ENCODE data around the gene CCL8.

Gene CCL8

DNA sequence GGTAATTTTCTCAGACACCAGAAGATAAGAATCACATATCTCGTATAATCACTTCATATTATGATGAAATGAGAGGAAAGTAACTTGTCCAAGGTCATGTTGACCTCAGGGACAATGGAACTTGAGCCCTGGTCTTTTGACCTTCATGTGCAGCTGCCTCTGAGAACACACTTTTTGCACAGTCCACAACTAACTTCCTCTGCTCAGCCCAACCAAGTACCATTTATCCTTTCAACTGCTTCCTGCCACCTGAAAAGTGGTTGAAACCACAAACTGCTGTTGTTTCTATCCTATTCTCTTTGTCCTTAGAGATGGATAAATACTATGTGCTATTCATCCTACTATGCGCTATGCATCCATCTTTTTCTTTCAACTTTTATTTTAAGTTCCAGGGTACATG is 46.1 kb downstream of the CCL8 start:
- H3K4me3 ChIP-seq (ENCODE audit: low read depth, low read length), result no peak overlapping the region
- TF ChIP-seq, protein P1, sequence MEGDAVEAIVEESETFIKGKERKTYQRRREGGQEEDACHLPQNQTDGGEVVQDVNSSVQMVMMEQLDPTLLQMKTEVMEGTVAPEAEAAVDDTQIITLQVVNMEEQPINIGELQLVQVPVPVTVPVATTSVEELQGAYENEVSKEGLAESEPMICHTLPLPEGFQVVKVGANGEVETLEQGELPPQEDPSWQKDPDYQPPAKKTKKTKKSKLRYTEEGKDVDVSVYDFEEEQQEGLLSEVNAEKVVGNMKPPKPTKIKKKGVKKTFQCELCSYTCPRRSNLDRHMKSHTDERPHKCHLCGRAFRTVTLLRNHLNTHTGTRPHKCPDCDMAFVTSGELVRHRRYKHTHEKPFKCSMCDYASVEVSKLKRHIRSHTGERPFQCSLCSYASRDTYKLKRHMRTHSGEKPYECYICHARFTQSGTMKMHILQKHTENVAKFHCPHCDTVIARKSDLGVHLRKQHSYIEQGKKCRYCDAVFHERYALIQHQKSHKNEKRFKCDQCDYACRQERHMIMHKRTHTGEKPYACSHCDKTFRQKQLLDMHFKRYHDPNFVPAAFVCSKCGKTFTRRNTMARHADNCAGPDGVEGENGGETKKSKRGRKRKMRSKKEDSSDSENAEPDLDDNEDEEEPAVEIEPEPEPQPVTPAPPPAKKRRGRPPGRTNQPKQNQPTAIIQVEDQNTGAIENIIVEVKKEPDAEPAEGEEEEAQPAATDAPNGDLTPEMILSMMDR (IDR thresholded peaks at IDR 0.05; ENCODE audit: borderline replicate concordance, insufficient read depth, low read depth, low read length), result no peak

DNA sequence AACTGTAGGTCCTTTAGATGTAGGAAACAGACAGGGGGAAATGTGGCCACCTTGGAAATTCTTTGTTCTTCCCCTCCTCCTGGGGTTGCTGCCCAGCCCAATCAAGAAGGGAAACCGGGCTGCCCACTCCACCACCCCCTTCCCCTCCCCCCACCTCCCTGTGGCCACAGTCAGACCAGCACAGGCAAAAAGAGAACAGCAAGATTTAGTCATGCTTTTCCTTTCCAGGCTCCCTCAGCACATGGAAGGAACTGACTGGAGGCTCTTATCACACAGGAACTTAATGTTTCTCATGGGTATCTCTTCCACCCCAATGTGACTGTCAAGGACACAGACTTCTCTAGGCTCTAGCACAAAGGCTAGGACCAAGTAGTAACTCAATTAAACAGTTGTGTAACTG is 46.8 kb downstream of the CCL8 start:
- H3K4me3 ChIP-seq (ENCODE audit: low read depth, low read length), result no peak overlapping the region
- TF ChIP-seq, protein P1 (IDR thresholded peaks at IDR 0.05; ENCODE audit: borderline replicate concordance, insufficient read depth, low read depth, low read length), result no peak

DNA sequence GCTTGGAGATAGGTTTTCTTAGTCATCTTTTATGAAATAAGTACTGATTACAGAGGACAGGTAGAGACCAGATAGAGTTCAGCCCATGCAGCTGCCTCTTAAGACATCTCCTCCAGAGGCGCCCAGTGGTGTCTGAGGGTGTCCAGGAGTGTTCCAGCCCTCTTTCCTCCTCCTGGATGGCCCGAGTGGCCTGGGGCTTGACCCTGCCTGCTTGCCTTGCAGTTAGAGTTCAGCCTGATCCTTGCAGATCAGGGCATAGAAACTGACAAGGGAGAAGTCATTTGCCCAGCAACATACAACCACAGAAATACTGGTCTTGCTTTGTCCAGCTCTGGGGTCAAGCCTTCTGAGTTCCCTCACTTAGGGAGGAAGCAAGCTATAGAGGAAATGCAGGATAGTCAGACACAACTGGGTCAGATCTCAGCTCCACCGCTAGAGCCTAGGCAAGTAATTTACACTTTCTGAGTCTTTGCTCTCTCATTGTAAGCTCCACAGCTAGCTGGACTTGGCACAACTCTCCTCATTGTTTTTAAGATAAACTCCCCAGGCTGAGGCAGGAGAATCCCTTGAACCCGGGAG is 47.4 kb downstream of the CCL8 start:
- TF ChIP-seq, protein P1 (IDR thresholded peaks at IDR 0.05; ENCODE audit: borderline replicate concordance, insufficient read depth, low read depth, low read length), result no peak

DNA sequence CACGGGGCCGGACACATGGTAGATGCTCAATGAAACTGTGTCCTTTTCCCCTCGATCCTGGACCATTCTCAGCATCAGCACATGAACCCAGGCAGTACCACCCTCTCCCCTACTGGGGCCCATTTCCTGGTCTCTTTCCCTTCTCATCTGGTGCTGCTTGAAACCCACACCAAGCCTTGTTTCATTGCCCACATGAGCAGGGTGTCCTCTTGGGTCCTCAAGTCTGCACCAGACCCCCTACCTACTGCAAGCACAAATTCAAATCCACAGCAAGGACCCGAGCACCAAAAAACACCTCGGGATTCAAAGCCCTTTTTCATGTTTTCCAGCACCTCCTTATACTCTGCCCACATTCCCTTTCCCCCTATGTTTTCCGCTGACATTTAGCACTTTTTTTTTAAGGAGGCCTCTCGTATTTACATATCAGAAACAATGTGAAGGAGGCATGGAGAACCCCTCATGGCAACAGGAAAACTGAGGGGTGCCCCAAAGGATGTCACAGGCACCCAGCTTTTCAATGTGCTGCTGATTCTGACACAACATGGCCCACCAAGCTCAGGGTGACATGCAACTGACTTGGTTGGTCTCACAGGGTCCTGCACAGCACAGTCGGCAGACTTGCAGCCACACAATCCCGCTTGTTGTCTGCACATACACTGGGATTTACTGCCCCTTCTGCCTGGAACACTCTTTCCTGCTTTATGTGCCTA is 48.4 kb downstream of the CCL8 start:
- no peak overlapping the region for H3K4me3 ChIP-seq (ENCODE audit: low read depth, low read length)
- TF ChIP-seq, protein P1 (IDR thresholded peaks at IDR 0.05; ENCODE audit: borderline replicate concordance, insufficient read depth, low read depth, low read length), result no peak

More for the DNA sequence above, 47.4 kb downstream of the CCL8 start:
- H3K4me3 ChIP-seq (ENCODE audit: low read depth, low read length), result no peak overlapping the region

DNA sequence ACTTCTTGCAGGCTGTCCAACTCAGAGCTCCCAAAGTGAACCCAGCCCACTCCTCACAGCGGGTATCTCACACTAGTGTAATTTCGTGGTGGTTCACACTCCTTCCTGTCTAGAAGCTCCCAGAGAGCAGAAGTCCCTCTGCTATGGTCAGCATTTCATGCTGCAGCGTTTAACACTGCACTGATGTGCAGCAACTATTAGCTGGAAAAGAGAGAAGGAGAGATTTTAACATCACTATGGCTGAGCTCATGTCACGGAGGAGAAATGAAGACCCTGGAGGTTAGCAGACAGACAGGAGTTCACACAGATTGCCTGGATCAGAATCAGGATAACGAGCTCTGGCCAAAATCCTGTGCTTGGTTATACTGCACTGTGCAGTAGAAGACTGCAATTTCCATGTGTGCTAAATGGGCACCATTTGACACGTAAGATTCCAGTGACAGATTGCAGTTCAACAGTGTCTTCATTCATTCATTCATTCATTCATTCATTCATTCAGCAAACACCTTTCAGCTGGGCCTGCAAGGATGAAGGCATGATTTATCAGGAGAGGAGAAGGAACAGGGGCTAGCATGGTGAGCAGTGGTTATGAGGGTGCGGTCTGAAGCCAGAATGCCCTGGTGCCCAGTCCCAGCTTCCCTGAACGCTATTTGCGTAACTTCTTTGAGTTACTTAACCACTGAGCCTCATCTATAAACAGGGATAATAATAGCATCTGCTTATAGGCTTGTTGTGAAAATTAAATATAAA is 49.1 kb downstream of the CCL8 start:
- TF ChIP-seq, protein P1 (IDR thresholded peaks at IDR 0.05; ENCODE audit: borderline replicate concordance, insufficient read depth, low read depth, low read length), result no peak
- H3K4me3 ChIP-seq (ENCODE audit: low read depth, low read length), result no peak overlapping the region

DNA sequence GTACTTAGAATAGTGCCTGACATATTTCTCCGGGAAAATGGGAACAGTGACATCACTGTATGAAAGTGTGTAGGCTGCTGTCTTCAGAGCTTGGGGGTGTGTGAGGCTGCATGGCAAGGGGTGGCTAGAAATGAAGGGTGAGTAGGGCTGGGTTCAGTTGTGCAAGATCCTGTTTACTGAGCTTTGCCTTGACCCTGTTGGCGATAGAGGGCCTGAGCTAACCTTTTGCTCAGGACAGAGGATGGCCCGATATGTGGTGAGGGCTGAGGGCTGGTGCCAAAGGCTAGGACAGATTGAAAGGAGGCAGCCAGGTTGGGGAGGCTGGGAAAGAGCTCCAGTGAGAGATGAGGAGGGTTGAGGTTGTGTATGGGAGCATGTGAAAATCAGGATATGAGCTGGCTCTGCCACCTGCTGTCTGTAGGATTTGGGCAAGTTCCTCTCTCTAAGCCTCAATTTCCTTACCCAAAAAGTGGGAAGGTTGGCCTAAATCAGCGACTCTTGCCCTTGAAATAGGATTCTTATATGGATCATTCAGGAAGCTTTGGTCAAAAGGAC is 49.8 kb downstream of the CCL8 start:
- no peak overlapping the region for H3K4me3 ChIP-seq (ENCODE audit: low read depth, low read length)
- TF ChIP-seq, protein P1 (IDR thresholded peaks at IDR 0.05; ENCODE audit: borderline replicate concordance, insufficient read depth, low read depth, low read length), result no peak

All from GM12875 (cell line).